Measurements from ENCODE around the gene MRPL49. TPM values are rescaled to one million over a fixed set of nuclear protein-coding genes. Genes with fewer than 3 reads are reported as not detected.
"Not testable (repeated sequence)": the region's sequence is repeated elsewhere in the genome, so short reads cannot be mapped to it uniquely, and the experiment has no call there.

The MRPL49 gene
- polyA plus RNA-seq, 2 of the 4 experiments (the other 2 are of a cell fraction) = 55.5 to 65.5 TPM

DNA sequence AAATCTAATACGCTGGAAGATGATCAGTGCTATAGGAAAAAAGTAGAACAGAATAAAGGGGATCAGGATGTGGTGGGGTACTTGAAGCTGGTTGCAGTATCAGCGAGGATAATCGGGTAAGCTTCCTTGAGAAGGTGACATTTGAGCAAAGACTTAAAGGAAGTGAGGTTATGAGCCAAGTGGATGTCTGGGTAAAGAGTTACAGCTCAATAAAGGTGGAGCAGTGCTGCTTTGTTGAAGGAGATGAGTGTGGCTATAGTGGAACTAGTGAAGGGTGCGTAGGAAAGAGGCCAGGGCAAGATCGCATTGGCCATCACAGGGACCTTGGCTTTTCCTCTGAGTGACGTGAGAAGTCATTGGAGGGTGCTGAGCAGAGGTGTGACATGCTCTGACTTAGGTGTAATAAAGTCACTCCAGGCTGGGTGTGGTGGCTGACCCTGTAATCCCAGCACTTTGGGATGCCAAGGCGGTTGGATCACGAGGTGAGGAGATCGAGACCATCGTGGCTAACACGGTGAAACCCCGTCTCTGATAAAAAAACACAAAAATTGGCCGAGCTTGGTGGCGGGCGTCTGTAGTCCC lies 14.5 kb downstream of the MRPL49 start:
- ATAC-seq = no peak
- POLR2A ChIA-PET = interaction anchor here (1.2 kb wide), 1 partner anchor 138 kb away, joined by 5 read pairs; no protein-coding TSS in a partner anchor

DNA sequence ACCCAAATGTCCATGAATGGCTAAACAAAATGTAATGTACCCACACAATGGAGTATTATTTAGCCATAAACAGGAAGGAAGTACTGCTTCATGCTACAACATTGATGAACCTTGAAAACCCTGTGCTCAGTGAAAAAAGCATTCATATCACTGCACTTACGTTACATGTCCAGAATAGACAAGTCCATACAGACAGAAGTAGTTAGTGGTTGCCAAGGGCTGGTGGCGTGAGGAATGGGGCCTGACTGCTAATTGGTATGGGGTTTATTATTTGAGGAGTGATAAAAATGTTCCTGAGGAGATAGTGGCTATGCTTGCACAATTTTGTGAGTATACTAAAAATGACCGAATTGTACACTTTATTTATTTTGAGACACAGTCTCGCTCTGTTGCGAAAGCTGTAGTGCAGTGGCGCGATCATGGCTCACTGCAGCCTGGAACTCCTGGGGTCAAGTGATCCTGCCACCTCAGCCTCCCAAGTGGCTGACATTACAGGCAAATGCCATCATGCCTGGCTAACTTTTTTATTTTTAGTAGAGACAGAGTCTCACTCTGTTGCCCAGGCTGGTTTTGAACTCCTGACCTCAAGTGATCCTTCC lies 19.9 kb downstream of the MRPL49 start:
- Histone ChIP-seq H3K27ac (no peak overlapping the region), H3K4me2 (no peak overlapping the region), H3K4me3 (no peak overlapping the region), H3K4me1 (no peaks in the 10 kb centered on the region), H3K9me3 (no peaks in the 10 kb centered on the region)
- DNase-seq (ENCODE audit: low read depth in 1 of 2, low spot score in 1 of 2) (no peak), FAIRE-seq (no peak), ATAC-seq (no peak)
- TF ChIP-seq EP300 (IDR thresholded peaks at IDR 0.05) (no peak), HOXA7 (CRISPR knock-in tag; IDR thresholded peaks at IDR 0.05) (no peak), NFE2L2 (conservative IDR thresholded peaks at IDR 0.05; ENCODE audit: low read length) (no peak)
- TF ChIP-seq, protein P1, sequence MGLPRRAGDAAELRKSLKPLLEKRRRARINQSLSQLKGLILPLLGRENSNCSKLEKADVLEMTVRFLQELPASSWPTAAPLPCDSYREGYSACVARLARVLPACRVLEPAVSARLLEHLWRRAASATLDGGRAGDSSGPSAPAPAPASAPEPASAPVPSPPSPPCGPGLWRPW (IDR thresholded peaks at IDR 0.05) = no peak
- POLR2A ChIA-PET = no interaction called here
- CTCF ChIA-PET = no interaction called here
- WGBS (ENCODE audit: missing lambda C conversion rate) = 62% methylated on average over 7 of the region's 7 CpGs

More for the DNA sequence above, 14.5 kb downstream of the MRPL49 start:
- WGBS (ENCODE audit: missing lambda C conversion rate) = 86% methylated on average over 15 of the region's 15 CpGs
- Histone ChIP-seq H3K4me3 (no peak overlapping the region), H3K9me3 (no peaks in the 10 kb centered on the region), H3K4me2 (no peak overlapping the region), H3K27ac (no peak overlapping the region), H3K4me1 (peaks cover 15% of the 10 kb centered on the region)
- DNase-seq (ENCODE audit: low read depth in 1 of 2, low spot score in 1 of 2) = no peak
- no peak for FAIRE-seq
- no peak for TF ChIP-seq FOSB (CRISPR knock-in tag; IDR thresholded peaks at IDR 0.05)
- no peak for TF ChIP-seq HDAC2 (IDR thresholded peaks at IDR 0.05)
- TF ChIP-seq POLR2A (IDR thresholded peaks at IDR 0.05; ENCODE audit: low read length) = no peak
- TF ChIP-seq BHLHE40 (IDR thresholded peaks at IDR 0.05; ENCODE audit: low read depth, low read length) = no peak
- no peak for TF ChIP-seq ZC3H11A (IDR thresholded peaks at IDR 0.05)
- CTCF ChIA-PET = interaction anchor here (0.9 to 3.5 kb wide), 10 partner anchors 9 to 138 kb away, joined by 3 to 19 read pairs (median 4); partner anchors contain the start of genes CAPN1 and ZNHIT2

DNA sequence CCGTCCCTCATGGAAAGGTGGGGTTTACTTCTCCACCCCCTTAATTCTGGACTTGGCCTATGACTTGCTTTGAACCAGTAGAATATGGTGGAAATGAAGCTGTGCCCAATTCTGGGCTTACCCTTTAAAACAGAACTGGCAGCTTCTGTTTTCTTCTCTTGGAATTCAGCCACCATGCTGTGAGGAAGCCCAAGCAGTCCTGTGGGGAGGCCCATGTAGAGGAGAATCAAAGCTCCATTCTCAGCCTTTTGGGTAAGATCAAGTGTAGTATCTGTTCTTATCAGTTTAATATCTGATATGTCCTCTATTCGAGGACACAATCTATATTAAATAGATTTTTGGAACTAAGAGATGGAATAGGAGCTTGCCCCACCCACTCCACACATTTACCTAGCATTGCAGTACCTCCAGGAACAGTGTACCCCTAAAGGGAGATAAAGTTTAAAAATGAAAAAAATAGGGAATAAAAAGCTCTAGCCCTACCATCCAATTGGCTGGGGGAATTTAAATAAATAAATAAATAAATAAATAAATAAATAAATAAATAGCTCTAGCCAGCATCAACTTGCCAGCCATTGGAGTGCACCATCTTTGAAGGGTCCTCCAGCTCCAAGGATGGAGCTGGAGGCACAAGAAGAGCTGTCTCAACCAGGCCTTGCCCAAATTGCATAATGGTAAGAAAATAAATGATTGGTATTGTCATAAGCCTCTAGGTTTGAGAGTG lies 25.4 kb downstream of the MRPL49 start:
- CTCF ChIA-PET = interaction anchor here (0.6 to 3.2 kb wide), 8 partner anchors 11 to 205 kb away, joined by 3 to 19 read pairs (median 3); partner anchors contain the start of genes CAPN1 and ZNHIT2
- TF ChIP-seq HOXB5 (CRISPR knock-in tag; IDR thresholded peaks at IDR 0.05) (no peak), MAZ (IDR thresholded peaks at IDR 0.05; ENCODE audit: borderline replicate concordance, low read depth, low read length) (no peak), ZC3H11A (IDR thresholded peaks at IDR 0.05) (peak; percentile 90)

DNA sequence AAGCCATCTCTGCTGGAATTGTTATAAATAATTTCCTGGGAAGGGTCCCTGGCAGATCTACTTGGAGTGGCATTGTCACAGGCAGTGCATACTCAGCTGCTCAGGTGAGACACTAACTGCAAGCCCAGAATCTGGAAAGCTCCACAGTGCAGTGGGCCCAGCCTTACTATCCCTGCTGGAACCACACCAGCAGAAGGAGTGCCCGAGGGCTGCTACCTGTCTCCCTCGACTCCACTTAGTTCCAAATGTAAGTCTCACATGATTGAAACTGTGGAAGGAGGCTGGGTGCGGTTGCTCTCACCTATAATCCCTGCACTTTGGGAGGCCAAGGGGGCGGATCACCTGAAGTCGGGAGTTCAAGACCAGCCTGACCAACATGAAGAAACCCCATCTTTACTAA lies 26.5 kb downstream of the MRPL49 start:
- ChIA-PET CTCF (interaction anchor here (0.6 to 3.2 kb wide), 4 partner anchors 12 to 126 kb away, joined by 3 to 19 read pairs (median 4); no protein-coding TSS in a partner anchor), POLR2A (interaction anchor here (2.4 kb wide), 1 partner anchor 14 kb away, joined by 7 read pairs; no protein-coding TSS in a partner anchor)

More for the DNA sequence above, 25.4 kb downstream of the MRPL49 start:
- 49% methylated on average over 2 of the region's 2 CpGs for WGBS (ENCODE audit: missing lambda C conversion rate)
- Histone ChIP-seq H3K4me2 (no peak overlapping the region), H3K9me3 (peaks cover 8% of the 10 kb centered on the region), H3K4me1 (peaks cover 19% of the 10 kb centered on the region), H3K27ac (no peak overlapping the region), H3K4me3 (no peak overlapping the region)
- DNase-seq (ENCODE audit: low read depth in 1 of 2, low spot score in 1 of 2) = no peak
- POLR2A ChIA-PET = interaction anchor here (2.4 kb wide), 1 partner anchor 12 kb away, joined by 7 read pairs; no protein-coding TSS in a partner anchor
- FAIRE-seq = no peak
- no peak for ATAC-seq

DNA sequence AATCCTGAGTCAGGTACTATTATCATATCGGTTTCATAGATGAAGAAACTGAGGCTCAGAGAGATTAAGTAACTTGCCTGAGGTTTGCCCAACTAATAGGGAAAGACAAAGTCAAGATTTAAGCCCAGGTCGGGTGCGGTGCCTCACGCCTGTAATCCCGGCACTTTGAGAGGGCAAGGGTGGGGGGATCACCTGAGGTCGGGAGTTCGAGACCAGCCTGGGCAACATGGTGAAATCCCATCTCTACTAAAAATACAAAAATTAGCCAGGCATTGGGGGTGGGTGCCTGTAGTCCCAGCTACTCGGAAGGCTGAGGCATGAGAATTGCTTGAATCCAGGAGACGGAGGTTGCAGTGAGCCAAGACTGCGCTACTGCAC lies 28.0 kb downstream of the MRPL49 start:
- POLR2A ChIA-PET; ATAC-seq; H3K4me3 ChIP-seq; DNase-seq (ENCODE audit: low read depth in 1 of 2, low spot score in 1 of 2); FAIRE-seq; H3K9me3 ChIP-seq: not testable (repeated sequence)
- Histone ChIP-seq H3K4me1 (peaks cover 19% of the 10 kb centered on the region), H3K4me2 (peak overlapping the region; percentile 67), H3K27ac (peak overlapping the region; percentile 76 to 82)
- CTCF ChIA-PET = interaction anchor here (0.7 to 1.3 kb wide), 2 partner anchors 35 to 48 kb away, joined by 3 to 4 read pairs; no protein-coding TSS in a partner anchor
- WGBS (ENCODE audit: missing lambda C conversion rate) = 78% methylated on average over 10 of the region's 10 CpGs

More for the DNA sequence above, 26.5 kb downstream of the MRPL49 start:
- DNase-seq (ENCODE audit: low read depth in 1 of 2, low spot score in 1 of 2) (no peak), FAIRE-seq (no peak), ATAC-seq (no peak)
- H3K4me1 ChIP-seq = peaks cover 19% of the 10 kb centered on the region
- no peak overlapping the region for H3K4me2 ChIP-seq
- H3K9me3 ChIP-seq = peaks cover 8% of the 10 kb centered on the region
- no peak overlapping the region for H3K4me3 ChIP-seq
- no peak overlapping the region for H3K27ac ChIP-seq
- 88% methylated on average over 5 of the region's 5 CpGs for WGBS (ENCODE audit: missing lambda C conversion rate)
- TF ChIP-seq FOSB (CRISPR knock-in tag; IDR thresholded peaks at IDR 0.05) (no peak), FOSL2 (IDR thresholded peaks at IDR 0.05) (no peak), FOSL2 (CRISPR knock-in tag; IDR thresholded peaks at IDR 0.05) (no peak), GATA3 (IDR thresholded peaks at IDR 0.05; ENCODE audit: borderline replicate concordance) (no peak), HDAC2 (IDR thresholded peaks at IDR 0.05) (no peak), PHF8 (IDR thresholded peaks at IDR 0.05; ENCODE audit: borderline replicate concordance, low read depth) (no peak), NR3C1 (IDR thresholded peaks at IDR 0.05) (no peak), EHMT2 (IDR thresholded peaks at IDR 0.05; ENCODE audit: low read depth) (no peak), MYC (IDR thresholded peaks at IDR 0.05; ENCODE audit: borderline replicate concordance, low read length) (no peak)
- TF ChIP-seq, protein P2, sequence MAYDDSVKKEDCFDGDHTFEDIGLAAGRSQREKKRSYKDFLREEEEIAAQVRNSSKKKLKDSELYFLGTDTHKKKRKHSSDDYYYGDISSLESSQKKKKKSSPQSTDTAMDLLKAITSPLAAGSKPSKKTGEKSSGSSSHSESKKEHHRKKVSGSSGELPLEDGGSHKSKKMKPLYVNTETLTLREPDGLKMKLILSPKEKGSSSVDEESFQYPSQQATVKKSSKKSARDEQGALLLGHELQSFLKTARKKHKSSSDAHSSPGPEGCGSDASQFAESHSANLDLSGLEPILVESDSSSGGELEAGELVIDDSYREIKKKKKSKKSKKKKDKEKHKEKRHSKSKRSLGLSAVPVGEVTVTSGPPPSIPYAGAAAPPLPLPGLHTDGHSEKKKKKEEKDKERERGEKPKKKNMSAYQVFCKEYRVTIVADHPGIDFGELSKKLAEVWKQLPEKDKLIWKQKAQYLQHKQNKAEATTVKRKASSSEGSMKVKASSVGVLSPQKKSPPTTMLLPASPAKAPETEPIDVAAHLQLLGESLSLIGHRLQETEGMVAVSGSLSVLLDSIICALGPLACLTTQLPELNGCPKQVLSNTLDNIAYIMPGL (CRISPR knock-in tag; IDR thresholded peaks at IDR 0.05; ENCODE audit: borderline replicate concordance) = no peak
- TF ChIP-seq, protein P1 (IDR thresholded peaks at IDR 0.05) = no peak
- TF ChIP-seq, protein P3, sequence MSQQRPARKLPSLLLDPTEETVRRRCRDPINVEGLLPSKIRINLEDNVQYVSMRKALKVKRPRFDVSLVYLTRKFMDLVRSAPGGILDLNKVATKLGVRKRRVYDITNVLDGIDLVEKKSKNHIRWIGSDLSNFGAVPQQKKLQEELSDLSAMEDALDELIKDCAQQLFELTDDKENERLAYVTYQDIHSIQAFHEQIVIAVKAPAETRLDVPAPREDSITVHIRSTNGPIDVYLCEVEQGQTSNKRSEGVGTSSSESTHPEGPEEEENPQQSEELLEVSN (IDR thresholded peaks at IDR 0.05; ENCODE audit: borderline replicate concordance, low read depth) = no peak
